Spinal cord (tissue), 10 donors: ENCODE measurements around the gene MSI1. TPM values are rescaled to one million over a fixed set of nuclear protein-coding genes. Genes with fewer than 3 reads are reported as not detected.

Source experiments
- DNase-seq, 6 donors: peaks; one replicate each; pipeline versions ENCODE4 v3.0.0 to v3.0.0-alpha.2; 2013 to 2015; ENCODE audit warnings: low spot score in 6 of 6, low read depth in 4 of 6
- H3K27ac ChIP-seq: one replicate; pipeline ENCODE4 v1.5.1; 2013; ENCODE audit warnings: low read depth, low read length, control low read depth
- H3K27me3 ChIP-seq: one replicate; pipeline ENCODE4 v1.6.1; 2013; ENCODE audit warnings: low read length; ENCODE audit not compliant: control insufficient read depth, insufficient read depth
- H3K36me3 ChIP-seq: one replicate; pipeline ENCODE4 v1.6.1; 2013; ENCODE audit warnings: low read length; ENCODE audit not compliant: control insufficient read depth, insufficient read depth
- H3K4me1 ChIP-seq: one replicate; pipeline ENCODE4 v1.6.1; 2013; ENCODE audit warnings: low read length; ENCODE audit not compliant: control insufficient read depth, insufficient read depth
- H3K4me3 ChIP-seq: one replicate; pipeline ENCODE4 v1.5.1; 2013; ENCODE audit warnings: low read depth, low read length, control low read depth
- H3K9me3 ChIP-seq: one replicate; pipeline ENCODE4 v1.6.1; 2013; ENCODE audit warnings: low read length; ENCODE audit not compliant: control insufficient read depth, insufficient read depth
- WGBS: methylation state at CpG from one replicate; pipeline ENCODE4 v1.1.5; 2013; ENCODE audit warnings: missing lambda C conversion rate; ENCODE audit not compliant: insufficient coverage; 5-methylcytosine and 5-hydroxymethylcytosine counted together
- long read RNA-seq, 4 donors: transcript quantifications; one replicate each; lab custom pipeline, GENCODE V29; 2026
- polyA plus RNA-seq, 2 donors: library from polyadenylated mRNA; unstranded; fragments of 120-200 nt; gene quantifications; one replicate each; pipeline ENCODE4 v1.2.1, GENCODE V29; 2013; ENCODE audit not compliant: insufficient read length in 2 of 2
- total RNA-seq, 2 donors: library from RNA; depleted of rRNA in 1 of 2; stranded (reverse); fragments of 120-200 nt in 1 of 2; fragments of >200 nt in 1 of 2; gene quantifications; one replicate each; pipeline versions ENCODE4 v1.2.3 to v1.2.4, GENCODE V29; 2013 to 2014
- donor health status: healthy.

Gene MSI1
- total RNA-seq (10 to 100 TPM in 1 of 2 donors, 1 to 10 TPM in 1; 4.3 to 10.7 TPM), polyA plus RNA-seq (10 to 100 TPM; 64.8 to 68.6 TPM)
- long read RNA-seq, donor 1, partial matches to known transcripts = 28 of 31 reads
- long read RNA-seq, donor 1, other reads (novel, unspliced or antisense) = 0 of 31 reads
- long read RNA-seq, donor 2, partial matches to known transcripts = 6 of 9 reads
- long read RNA-seq, donor 2, other reads (novel, unspliced or antisense) = 0 of 9 reads
- long read RNA-seq, donor 3 = 0 reads
- long read RNA-seq, donor 4, partial matches to known transcripts = 14 of 22 reads
- long read RNA-seq, donor 4, other reads (novel, unspliced or antisense) = 6 of 22 reads

- Histone ChIP-seq H3K36me3 (peaks cover 14% of the 10 kb centered on the region), H3K9me3 (no peaks in the 10 kb centered on the region), H3K27ac (peak within 1 kb of the TSS; percentile 87), H3K27me3 (peaks cover 8% of the 10 kb centered on the region), H3K4me3 (peak within 1 kb of the TSS; percentile 57), H3K4me1 (peaks cover 52% of the 10 kb centered on the region)
- DNase-seq = peak in 2 of 6 donors; percentile 70 to 71
- under 1% methylated on average over 119 of the region's 119 CpGs for WGBS
Measured at GRCh38 chr12:120368789-120369602, at the start of gene MSI1. Gene MSI1 (minus strand): TSS chr12:120369164. CDS start chr12:120369091, 73 bp downstream.

- Histone ChIP-seq H3K27me3 (no peaks in the 10 kb centered on the region), H3K4me3 (no peak overlapping the region), H3K9me3 (no peaks in the 10 kb centered on the region), H3K27ac (no peak overlapping the region), H3K4me1 (peaks cover 7% of the 10 kb centered on the region), H3K36me3 (no peaks in the 10 kb centered on the region)
- 83% methylated on average over 4 of the region's 4 CpGs for WGBS
- no peak for DNase-seq
Measured at GRCh38 chr12:120417917-120418580, 49.1 kb upstream of the MSI1 start.

GRCh38 chr12:120416490-120417216 is 47.7 kb upstream of the MSI1 start:
- Histone ChIP-seq H3K27ac (no peak overlapping the region), H3K4me3 (no peak overlapping the region), H3K27me3 (no peaks in the 10 kb centered on the region), H3K36me3 (no peaks in the 10 kb centered on the region), H3K9me3 (no peaks in the 10 kb centered on the region), H3K4me1 (peaks cover 7% of the 10 kb centered on the region)
- 33% methylated on average over 4 of the region's 7 CpGs for WGBS
- DNase-seq = no peak

GRCh38 chr12:120413901-120414695 is 45.1 kb upstream of the MSI1 start:
- Histone ChIP-seq H3K27ac (peak overlapping the region; percentile 8), H3K9me3 (no peaks in the 10 kb centered on the region), H3K4me3 (no peak overlapping the region), H3K27me3 (no peaks in the 10 kb centered on the region), H3K36me3 (no peaks in the 10 kb centered on the region), H3K4me1 (peaks cover 7% of the 10 kb centered on the region)
- 39% methylated on average over 8 of the region's 13 CpGs for WGBS
- DNase-seq = peak in 4 of 6 donors; percentile 61 to 89 (median 80)

GRCh38 chr12:120412421-120412820 is 43.5 kb upstream of the MSI1 start:
- no peaks in the 10 kb centered on the region for H3K9me3 ChIP-seq
- peaks cover 7% of the 10 kb centered on the region for H3K4me1 ChIP-seq
- DNase-seq = no peak
- no peak overlapping the region for H3K4me3 ChIP-seq
- H3K36me3 ChIP-seq = no peaks in the 10 kb centered on the region
- no peak overlapping the region for H3K27ac ChIP-seq
- WGBS = 63% methylated on average over 2 of the region's 7 CpGs
- H3K27me3 ChIP-seq = no peaks in the 10 kb centered on the region

- Histone ChIP-seq H3K4me1 (peaks cover 5% of the 10 kb centered on the region), H3K4me3 (no peak overlapping the region), H3K27ac (no peak overlapping the region), H3K36me3 (no peaks in the 10 kb centered on the region), H3K9me3 (no peaks in the 10 kb centered on the region), H3K27me3 (no peaks in the 10 kb centered on the region)
- DNase-seq = no peak
- WGBS = 96% methylated on average over 11 of the region's 11 CpGs
Measured at GRCh38 chr12:120408771-120409170, 39.8 kb upstream of the MSI1 start.

- H3K4me1 ChIP-seq = peaks cover 17% of the 10 kb centered on the region
- no CpG with 5 or more reads among the region's 3 CpGs for WGBS
- H3K27ac ChIP-seq = peak overlapping the region; percentile 45
- DNase-seq = no peak
- no peaks in the 10 kb centered on the region for H3K36me3 ChIP-seq
- H3K27me3 ChIP-seq = no peaks in the 10 kb centered on the region
- no peaks in the 10 kb centered on the region for H3K9me3 ChIP-seq
- no peak overlapping the region for H3K4me3 ChIP-seq
Measured at GRCh38 chr12:120406553-120406952, 37.6 kb upstream of the MSI1 start.

GRCh38 chr12:120406069-120406468 is 37.1 kb upstream of the MSI1 start:
- Histone ChIP-seq H3K36me3 (no peaks in the 10 kb centered on the region), H3K4me1 (peaks cover 19% of the 10 kb centered on the region), H3K9me3 (no peaks in the 10 kb centered on the region), H3K4me3 (no peak overlapping the region), H3K27me3 (no peaks in the 10 kb centered on the region), H3K27ac (peak overlapping the region; percentile 45)
- no CpG with 5 or more reads among the region's 3 CpGs for WGBS
- peak in 1 of 6 donors; percentile 42 for DNase-seq
